AG09309 (cell line): Measurements from ENCODE around the gene SCO1.

Source experiments
- DNase-seq: peaks from one replicate; pipeline ENCODE4 v3.0.0-alpha.2; 2010; ENCODE audit warnings: low read depth
- H3K4me3 ChIP-seq: 2 replicates; pipeline ENCODE4 v1.5.1; 2011; ENCODE audit warnings: mild to moderate bottlenecking, low read depth, low read length, moderate library complexity; ENCODE audit not compliant: control insufficient read depth
- CTCF ChIP-seq: IDR thresholded peaks from 2 replicates; pipeline ENCODE4 v1.5.1; 2011; ENCODE audit warnings: mild to moderate bottlenecking, low read depth, low read length, inconsistent platforms; ENCODE audit not compliant: insufficient read depth, control insufficient read depth; ENCODE audit errors: missing control alignments

SCO1 gene

DNA sequence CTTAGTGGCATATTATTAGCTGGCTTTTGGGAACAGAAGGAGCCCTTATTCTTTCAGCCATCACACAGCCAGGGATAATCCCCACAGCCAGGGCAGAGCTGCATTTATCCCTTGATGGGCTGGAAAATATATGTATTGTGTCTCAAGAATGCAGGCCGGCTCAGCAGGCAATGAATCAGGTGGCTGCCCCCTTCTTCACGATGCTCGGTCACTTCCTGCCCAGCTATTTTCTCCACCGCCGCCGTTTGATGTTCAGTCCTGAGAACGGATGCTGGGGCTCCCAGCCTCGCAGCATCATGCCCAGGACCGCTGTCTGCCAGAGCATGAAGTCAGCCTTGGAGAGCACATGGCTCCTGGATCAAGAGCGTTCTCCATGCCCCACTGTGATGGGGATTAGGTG, 35.9 kb downstream of the SCO1 start:
- no peak overlapping the region for H3K4me3 ChIP-seq
- TF ChIP-seq CTCF, result no peak
- no peak for DNase-seq

GRCh38 chr17:10657879-10658278, 39.5 kb downstream of the SCO1 start:
- no peak overlapping the region for H3K4me3 ChIP-seq
- no peak for TF ChIP-seq CTCF
- DNase-seq, result no peak

GRCh38 chr17:10657148-10657547, 40.2 kb downstream of the SCO1 start, which contains the start of gene MYH3:
Gene MYH3, minus strand, starts transcription at chr17:10657309. Its CDS starts 2,245 bp downstream, at chr17:10655064.
- DNase-seq, result peak; percentile 8
- no peak for TF ChIP-seq CTCF
- H3K4me3 ChIP-seq, result no peak within 1 kb of the TSS

DNA sequence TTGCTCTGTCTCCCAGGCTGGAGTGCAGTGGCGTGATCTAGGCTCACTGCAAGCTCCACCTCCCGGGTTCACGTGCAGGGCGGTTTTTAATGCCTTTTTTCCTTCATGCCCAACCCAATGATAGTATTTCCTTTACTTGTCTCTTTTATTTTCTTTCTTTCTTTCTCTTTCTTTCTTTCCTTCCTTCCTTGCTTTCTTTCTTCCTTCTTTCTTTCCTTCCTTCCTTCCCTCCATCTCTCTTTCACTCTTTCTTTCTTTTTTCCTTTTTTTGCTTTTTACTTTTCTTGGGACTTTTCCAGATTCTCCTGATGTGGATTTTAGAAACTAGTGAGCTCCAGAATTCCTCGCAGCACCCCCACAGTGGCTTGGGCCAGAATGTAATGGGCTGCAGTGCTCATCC, 43.3 kb downstream of the SCO1 start:
- H3K4me3 ChIP-seq, result no peak overlapping the region
- no peak for DNase-seq
- no peak for TF ChIP-seq CTCF

DNA sequence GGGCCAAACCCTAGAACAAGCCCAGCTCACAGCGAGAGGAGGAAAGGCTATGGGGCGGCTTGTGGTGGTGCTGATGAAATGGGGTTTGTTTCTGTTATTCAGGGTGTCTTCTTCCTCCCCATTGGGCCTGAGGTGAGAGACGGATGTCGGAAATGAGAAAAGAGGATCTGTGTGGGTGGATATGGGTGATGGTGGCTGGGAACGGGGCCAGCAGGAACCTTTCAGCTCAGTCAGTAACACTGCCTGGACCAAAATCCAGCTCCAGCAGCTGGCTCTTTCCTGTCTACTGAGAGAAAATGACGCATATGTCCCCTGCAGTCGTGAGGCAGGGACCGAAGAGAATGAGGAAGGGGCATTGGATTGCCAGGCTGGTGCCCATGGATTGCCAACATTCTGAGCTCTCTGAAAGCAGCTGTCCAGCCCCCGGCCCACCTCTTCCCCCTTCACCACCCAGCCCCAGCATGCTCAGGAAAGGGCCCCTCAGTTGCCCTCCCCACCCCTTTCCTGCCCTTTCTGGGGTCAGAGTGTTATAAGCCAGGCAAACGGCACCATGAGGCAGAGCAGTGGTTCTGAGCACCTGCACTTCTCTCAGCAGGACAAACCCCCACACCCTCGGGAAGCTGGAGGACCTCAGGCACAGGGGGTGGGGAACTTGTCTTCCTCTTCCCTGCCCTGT, 44.2 kb downstream of the SCO1 start:
- no peak overlapping the region for H3K4me3 ChIP-seq
- DNase-seq, result no peak
- no peak for TF ChIP-seq CTCF

DNA sequence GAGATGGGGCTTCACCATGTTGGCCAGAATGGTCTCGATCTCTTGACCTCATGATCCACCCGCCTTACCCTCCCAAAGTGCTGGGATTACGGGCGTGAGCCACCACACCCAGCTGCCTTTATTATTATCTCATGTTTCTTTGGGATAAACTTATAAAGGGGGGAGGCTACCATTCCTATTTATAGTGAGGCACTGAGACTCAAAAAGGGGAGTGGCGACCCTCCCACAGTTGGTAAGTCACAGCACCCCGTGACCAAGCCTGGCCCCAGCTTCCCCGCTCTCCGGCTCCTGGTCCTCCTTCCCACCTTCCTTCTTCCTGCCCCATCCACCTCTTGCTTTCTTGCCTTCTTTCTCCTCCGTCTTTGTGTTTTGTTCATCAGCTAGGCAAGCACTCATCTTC, 45.4 kb downstream of the SCO1 start:
- no peak overlapping the region for H3K4me3 ChIP-seq
- DNase-seq, result no peak
- TF ChIP-seq CTCF, result no peak
